ENCODE results near the gene GJE1.

Gene GJE1

DNA sequence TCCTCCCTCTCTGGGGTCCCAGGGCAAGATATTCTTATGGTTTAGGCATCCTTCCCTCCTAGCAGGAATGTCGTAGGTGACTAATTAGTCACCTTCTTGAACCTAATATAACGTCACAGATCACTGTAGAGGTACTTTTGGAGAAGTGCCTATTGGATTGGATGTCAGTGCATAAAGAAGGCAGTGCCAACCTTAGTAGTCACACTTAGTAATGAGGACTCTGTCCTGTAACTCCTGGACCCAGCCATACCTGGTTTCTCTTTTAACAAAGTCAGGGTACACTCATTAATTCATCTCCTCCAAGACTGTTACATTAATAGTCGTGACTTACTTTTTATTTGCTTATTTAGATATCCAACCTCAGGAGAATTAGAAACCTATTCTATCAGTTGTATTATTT lies 34.3 kb downstream of the GJE1 start:
- no peak for DNase-seq (ENCODE audit: low spot score)

DNA sequence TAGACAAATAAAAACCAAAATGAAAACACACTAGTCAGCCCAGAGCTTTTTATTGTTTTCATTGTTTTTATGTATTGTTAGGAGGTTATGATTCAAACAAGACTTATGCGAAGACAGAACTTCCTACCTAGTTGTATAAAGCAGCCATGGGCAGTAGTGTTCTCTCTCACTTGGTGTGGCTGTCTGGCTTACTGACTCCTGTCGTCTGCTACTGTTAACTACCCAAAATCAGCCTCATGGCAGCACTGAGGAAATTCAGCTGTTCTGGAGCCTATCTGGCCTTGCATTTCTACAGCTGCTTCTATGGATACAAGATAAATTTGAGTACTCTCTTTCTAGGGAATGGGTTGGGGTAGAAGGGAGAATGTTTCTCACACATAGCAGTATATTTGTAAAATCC lies 34.8 kb downstream of the GJE1 start:
- no peak for DNase-seq (ENCODE audit: low spot score)

DNA sequence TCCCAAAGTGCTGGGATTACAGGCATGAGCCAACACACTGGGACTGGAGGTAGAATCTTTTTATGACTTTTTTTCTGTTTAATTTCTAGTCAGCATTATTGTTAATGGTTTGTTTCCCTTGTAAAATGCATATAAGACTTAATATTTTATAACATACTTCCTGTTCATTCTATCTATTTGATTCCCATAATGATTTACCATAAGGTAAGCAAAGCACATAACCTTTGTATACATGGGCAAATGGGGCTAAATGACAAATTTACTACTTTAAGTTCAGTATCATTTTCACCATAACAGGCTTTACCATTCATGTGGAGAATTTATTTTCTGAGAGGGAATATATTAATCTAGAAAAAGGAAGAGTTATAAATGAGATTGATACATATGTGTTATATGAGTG lies 38.6 kb downstream of the GJE1 start:
- no peak for DNase-seq (ENCODE audit: low spot score)

DNA sequence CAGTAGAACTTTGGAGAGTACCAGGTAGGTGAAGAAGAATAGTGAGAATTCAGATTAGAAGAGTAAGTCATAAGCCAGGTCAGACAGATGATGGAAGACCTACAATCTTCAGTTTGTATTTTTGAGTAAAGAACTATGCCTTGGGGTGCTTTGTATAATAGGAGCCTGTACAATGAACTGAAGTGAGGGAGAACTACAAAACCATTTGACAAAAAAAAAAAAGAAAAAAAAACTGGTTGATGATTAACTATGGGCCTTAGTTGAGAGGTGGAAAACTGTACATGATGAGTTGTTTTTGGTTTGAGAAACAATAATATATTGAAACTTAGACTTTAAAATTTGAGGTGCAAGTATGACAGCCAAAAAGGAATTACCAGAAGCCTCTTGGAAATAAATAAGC lies 40.0 kb downstream of the GJE1 start:
- no peak for DNase-seq (ENCODE audit: low spot score)

DNA sequence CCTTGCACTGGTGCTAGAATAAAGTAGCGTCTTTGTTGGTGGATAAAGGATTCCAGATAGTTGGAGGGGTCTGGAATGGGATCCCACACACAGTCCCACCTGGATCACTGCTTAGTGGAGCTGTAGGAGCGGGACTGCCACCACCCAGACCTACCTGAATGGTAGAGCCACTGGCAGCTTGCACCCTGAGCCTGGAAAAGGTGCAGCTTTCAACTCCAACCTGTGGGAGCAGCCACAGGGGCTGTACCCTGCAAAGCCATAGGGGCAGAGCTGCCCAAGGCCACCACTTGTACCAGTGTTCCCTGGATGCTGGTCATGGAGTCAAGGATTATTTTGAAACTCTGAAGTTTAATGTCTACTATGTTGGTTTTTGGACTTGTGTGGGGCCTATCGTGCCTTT lies 41.3 kb downstream of the GJE1 start:
- DNase-seq (ENCODE audit: low spot score), result no peak

DNA sequence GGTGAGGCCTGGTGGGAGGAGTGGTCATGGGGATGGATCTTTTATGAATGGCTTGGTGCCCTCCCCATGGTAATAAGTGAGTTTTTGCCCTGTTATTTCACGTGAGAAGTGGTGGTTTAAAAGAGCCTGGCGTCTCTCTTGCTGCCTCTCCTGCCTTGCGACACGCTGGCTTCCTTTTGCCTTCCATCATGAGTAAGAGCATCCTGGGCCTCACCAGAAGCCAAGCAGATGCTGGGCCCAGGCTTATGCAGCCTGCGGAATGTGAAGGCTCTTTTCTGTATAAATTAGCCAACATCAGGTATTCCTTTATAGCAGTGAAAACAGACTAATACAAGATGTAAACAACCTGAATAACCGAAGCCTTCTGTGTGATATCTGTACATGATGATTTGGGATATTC lies 42.0 kb downstream of the GJE1 start:
- no peak for DNase-seq (ENCODE audit: low spot score)

DNA sequence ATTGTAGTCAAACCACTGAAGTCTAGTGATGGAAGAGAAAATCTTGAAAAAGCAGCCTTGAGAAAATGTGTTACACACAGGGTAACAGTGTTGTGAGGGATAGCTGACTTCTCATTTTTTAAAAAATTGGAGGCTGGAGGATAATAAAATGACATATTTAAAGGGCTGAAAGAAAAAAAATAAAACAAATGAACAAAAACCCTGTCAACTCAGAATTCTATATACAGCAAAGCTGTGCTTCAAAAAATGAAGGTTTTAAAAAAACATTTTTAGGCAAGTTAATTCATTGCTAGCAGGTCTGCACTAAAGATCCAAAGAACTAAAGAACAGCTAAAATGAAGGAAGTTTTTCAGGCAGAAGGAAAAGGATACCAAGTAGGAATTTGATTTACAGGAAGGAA lies 45.4 kb downstream of the GJE1 start:
- DNase-seq (ENCODE audit: low spot score), result no peak

DNA sequence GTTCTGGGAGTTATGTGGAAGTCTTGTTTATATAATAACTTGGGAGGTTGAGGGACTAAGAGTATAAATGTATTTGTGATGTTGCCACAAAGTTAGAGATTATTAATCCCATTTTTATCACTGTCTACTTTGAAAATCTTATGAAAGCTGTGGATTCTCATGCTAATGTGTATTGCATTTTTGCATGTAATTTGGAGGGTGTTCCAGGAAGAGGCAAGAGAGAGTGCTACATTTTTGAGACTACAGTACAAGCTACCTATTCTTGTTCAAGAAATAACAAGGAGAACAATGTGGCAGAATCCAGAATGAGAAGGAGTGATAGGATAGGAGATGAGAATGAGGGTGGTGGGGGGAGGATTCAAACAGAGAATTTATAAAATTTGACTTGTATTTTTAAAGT lies 49.3 kb downstream of the GJE1 start:
- no peak for DNase-seq (ENCODE audit: low spot score)

DNA sequence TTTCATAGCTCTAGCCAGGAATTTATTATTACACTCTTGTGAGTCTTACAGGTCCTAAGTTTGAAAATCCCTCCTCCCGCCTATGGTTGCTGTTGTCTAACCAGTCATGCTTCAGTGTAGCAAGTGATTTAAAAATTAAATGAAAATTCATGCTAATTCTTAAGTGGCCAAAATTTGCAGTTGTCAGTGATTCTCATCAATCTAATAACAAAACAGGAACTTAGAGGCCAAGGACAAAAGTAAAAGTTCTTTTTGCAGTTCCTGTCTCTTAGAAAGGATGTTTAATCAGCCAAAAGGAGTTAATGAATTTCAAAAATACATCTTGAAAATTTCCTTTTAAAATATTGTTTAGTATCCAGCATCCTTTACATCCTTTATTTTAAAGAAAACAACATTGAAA lies 50.6 kb downstream of the GJE1 start:
- DNase-seq (ENCODE audit: low spot score), result no peak

DNA sequence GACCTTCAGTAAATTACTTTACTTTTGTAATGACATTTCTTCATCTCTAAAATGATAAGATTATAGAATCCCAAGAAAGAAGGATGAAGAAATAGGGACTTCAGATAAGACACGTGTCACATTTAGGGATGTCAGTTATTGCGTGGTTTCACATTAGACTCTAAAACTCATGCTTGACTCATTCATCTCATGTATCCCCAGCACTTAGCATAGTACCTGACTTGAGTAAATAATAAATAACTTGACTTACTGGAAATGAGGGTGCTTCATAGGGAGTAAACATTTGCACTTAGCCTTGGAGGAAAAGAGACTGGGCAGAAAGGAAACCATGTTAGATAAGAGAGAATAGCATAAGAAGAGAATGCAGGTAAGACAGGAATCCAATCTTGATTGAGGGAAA lies 51.6 kb downstream of the GJE1 start:
- no peak for DNase-seq (ENCODE audit: low spot score)

Measured in kidney capillary endothelial cell (primary cell).